Spleen (tissue), 7 donors: ENCODE data around the gene ZNF678.

Experiments used
- POLR2A ChIP-seq, 3 donors: fragments of 450-650 bp; IDR thresholded peaks; one replicate each; pipeline ENCODE4 v1.5.1; 2017; ENCODE audit warnings: antibody characterized with exemption in 3 of 3, mild to moderate bottlenecking in 1 of 3
- POLR2AphosphoS5 ChIP-seq, 3 donors: sonication (generic); formaldehyde crosslinking; IDR thresholded peaks; one replicate each; pipeline ENCODE4 v1.5.1; 2017; ENCODE audit warnings: antibody characterized with exemption in 3 of 3
- TF ChIP-seq, protein P1 (sequence below), 11 experiments: fragments of 200-600 bp in 7 of 11; fragments of 450-650 bp in 4 of 11; sonication (generic) in 4 of 11; IDR thresholded peaks in 8 of 11; conservative IDR thresholded peaks in 3 of 11; 1 replicate in 7 of 11; 2 replicates in 4 of 11; pipeline versions ENCODE4 v1.4.0 to v1.8.0; 2016 to 2021; ENCODE audit warnings: antibody characterized with exemption in 11 of 11, inconsistent platforms in 4 of 11, mild to moderate bottlenecking in 1 of 11
- donor health status: DM: no; HTN: no; CAD: no; lungs with moderate emphysema.
- donor health status: DM: no; HTN: no; CAD: no.
- donor health status: DM: no; HTN: no; CAD: no.

DNA sequence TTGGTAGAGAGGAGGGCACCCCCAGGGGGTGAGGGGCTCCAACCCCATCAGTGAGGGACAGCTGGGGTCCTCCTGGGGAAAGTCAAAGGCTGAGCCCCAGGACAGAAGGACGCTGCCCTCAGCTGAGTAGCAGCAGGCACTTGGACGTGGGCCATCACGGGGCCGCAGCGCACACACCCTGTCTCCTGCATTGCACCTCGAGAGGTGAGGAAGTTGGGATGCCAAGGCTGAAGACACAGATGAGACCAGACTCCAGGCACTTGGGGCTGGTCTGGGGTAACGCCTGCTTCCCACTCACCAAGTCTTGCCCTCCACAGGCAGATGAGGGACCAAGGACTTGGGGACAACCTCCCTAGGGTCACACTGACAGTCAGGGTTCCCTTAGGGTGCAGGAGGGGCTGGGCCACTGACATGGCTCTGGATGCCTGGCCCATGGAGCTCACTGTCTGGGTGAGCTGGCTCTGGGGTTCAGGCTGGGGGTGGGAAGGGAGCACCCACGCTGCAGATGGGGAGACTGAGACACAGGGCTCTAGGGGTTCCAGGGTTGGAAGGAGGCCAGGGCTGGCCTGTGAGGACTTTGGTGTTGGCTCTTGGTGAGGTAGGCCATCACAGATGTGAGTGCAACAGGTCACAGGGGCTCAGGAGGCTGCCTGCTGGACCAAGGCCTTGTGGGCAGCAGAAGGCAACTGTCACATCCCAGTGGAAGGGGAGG is 16.6 kb upstream of the ZNF678 start:
- no peak for TF ChIP-seq POLR2AphosphoS5 (IDR thresholded peaks at IDR 0.05)
- TF ChIP-seq, protein P1, sequence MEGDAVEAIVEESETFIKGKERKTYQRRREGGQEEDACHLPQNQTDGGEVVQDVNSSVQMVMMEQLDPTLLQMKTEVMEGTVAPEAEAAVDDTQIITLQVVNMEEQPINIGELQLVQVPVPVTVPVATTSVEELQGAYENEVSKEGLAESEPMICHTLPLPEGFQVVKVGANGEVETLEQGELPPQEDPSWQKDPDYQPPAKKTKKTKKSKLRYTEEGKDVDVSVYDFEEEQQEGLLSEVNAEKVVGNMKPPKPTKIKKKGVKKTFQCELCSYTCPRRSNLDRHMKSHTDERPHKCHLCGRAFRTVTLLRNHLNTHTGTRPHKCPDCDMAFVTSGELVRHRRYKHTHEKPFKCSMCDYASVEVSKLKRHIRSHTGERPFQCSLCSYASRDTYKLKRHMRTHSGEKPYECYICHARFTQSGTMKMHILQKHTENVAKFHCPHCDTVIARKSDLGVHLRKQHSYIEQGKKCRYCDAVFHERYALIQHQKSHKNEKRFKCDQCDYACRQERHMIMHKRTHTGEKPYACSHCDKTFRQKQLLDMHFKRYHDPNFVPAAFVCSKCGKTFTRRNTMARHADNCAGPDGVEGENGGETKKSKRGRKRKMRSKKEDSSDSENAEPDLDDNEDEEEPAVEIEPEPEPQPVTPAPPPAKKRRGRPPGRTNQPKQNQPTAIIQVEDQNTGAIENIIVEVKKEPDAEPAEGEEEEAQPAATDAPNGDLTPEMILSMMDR (IDR thresholded peaks at IDR 0.05 in 8 of 11, conservative IDR thresholded peaks at IDR 0.05 in 3 of 11), result no peak
- no peak for TF ChIP-seq POLR2A (IDR thresholded peaks at IDR 0.05)
